Liver (tissue), 9 donors: Measurements from ENCODE around the gene SCYL3. TPM values are rescaled to one million over a fixed set of nuclear protein-coding genes. Genes with fewer than 3 reads are reported as not detected.

Source experiments
- DNase-seq: peaks from one replicate; pipeline ENCODE4 v3.0.0-alpha.2; 2017; ENCODE audit warnings: low spot score
- H3K27ac ChIP-seq, 2 donors: one replicate each; pipeline ENCODE4 v1.7.0; 2013; ENCODE audit warnings: inconsistent platforms in 2 of 2, low read length in 2 of 2, control low read depth in 1 of 2, low read depth in 1 of 2, mild to moderate bottlenecking in 1 of 2
- H3K27me3 ChIP-seq, 4 donors: one replicate each; pipeline versions ENCODE4 v1.6.1 to v1.7.0; 2013; ENCODE audit warnings: low read length in 3 of 4, inconsistent platforms in 1 of 4, mild to moderate bottlenecking in 1 of 4, moderate library complexity in 1 of 4; ENCODE audit not compliant: control insufficient read depth in 4 of 4, insufficient read depth in 4 of 4
- H3K36me3 ChIP-seq, 4 donors: one replicate each; pipeline versions ENCODE4 v1.6.1 to v1.7.0; 2013; ENCODE audit warnings: low read length in 3 of 4, mild to moderate bottlenecking in 3 of 4, low read depth in 1 of 4, moderate library complexity in 1 of 4; ENCODE audit not compliant: control insufficient read depth in 4 of 4, insufficient read depth in 3 of 4
- H3K4me1 ChIP-seq, 4 donors: one replicate each; pipeline versions ENCODE4 v1.6.1 to v1.7.0; 2013; ENCODE audit warnings: low read length in 3 of 4, mild to moderate bottlenecking in 3 of 4, moderate library complexity in 1 of 4; ENCODE audit not compliant: control insufficient read depth in 4 of 4, insufficient read depth in 4 of 4
- H3K4me3 ChIP-seq, 3 donors: one replicate each; pipeline versions ENCODE4 v1.6.1 to v1.7.0; 2013; ENCODE audit warnings: low read length in 3 of 3, control low read depth in 1 of 3, low read depth in 1 of 3, mild to moderate bottlenecking in 1 of 3
- H3K9ac ChIP-seq, 2 donors: one replicate each; pipeline ENCODE4 v1.7.0; 2013; ENCODE audit warnings: low read length in 2 of 2, mild to moderate bottlenecking in 2 of 2, moderate library complexity in 2 of 2, control low read depth in 1 of 2, low read depth in 1 of 2
- H3K9me3 ChIP-seq, 4 donors: one replicate each; pipeline versions ENCODE4 v1.6.1 to v1.7.0; 2013; ENCODE audit warnings: low read length in 3 of 4; ENCODE audit not compliant: control insufficient read depth in 4 of 4
- ATF3 ChIP-seq: IDR thresholded peaks from 2 replicates; pipeline ENCODE4 v1.6.1; 2016; ENCODE audit warnings: antibody characterized with exemption
- CTCF ChIP-seq: fragments of 150-350 bp; IDR thresholded peaks from 2 replicates; pipeline ENCODE4 v1.5.1; 2017; ENCODE audit warnings: improper control_type of control experiment, low read depth, low read length; ENCODE audit not compliant: missing input control
- EGR1 ChIP-seq, 2 donors: IDR thresholded peaks; 2 replicates each; pipeline ENCODE4 v1.6.1; 2016 to 2018; ENCODE audit warnings: antibody characterized with exemption in 2 of 2, low read depth in 2 of 2
- FOXA2 ChIP-seq: IDR thresholded peaks from 2 replicates; pipeline ENCODE4 v1.6.1; 2016; ENCODE audit warnings: antibody characterized with exemption
- GABPA ChIP-seq, 2 donors: IDR thresholded peaks in 1 of 2; conservative IDR thresholded peaks in 1 of 2; 2 replicates each; pipeline ENCODE4 v1.6.1; 2016; ENCODE audit warnings: antibody characterized with exemption in 2 of 2, mild to moderate bottlenecking in 1 of 2, moderate library complexity in 1 of 2
- HNF4A ChIP-seq, 2 donors: conservative IDR thresholded peaks; 2 replicates each; pipeline ENCODE4 v1.6.1; 2016; ENCODE audit warnings: antibody characterized with exemption in 2 of 2, mild to moderate bottlenecking in 2 of 2
- HNF4G ChIP-seq: IDR thresholded peaks from 2 replicates; pipeline ENCODE4 v1.6.1; 2016; ENCODE audit warnings: antibody characterized with exemption
- JUND ChIP-seq, 2 donors: IDR thresholded peaks; 2 replicates each; pipeline ENCODE4 v1.6.1; 2016; ENCODE audit warnings: antibody characterized with exemption in 2 of 2
- MAX ChIP-seq: IDR thresholded peaks from 2 replicates; pipeline ENCODE4 v1.6.1; 2016; ENCODE audit warnings: antibody characterized with exemption
- NR2F2 ChIP-seq: IDR thresholded peaks from 2 replicates; pipeline ENCODE4 v1.6.1; 2016; ENCODE audit warnings: antibody characterized with exemption
- RAD21 ChIP-seq, 2 donors: IDR thresholded peaks; 2 replicates each; pipeline ENCODE4 v1.6.1; 2016; ENCODE audit warnings: antibody characterized with exemption in 2 of 2, mild to moderate bottlenecking in 2 of 2
- REST ChIP-seq: IDR thresholded peaks from 2 replicates; pipeline ENCODE4 v1.6.1; 2016; ENCODE audit warnings: antibody characterized with exemption, mild to moderate bottlenecking
- RXRA ChIP-seq, 2 donors: IDR thresholded peaks; 2 replicates each; pipeline ENCODE4 v1.6.1; 2017 to 2018; ENCODE audit warnings: antibody characterized with exemption in 2 of 2, mild to moderate bottlenecking in 1 of 2
- SP1 ChIP-seq: IDR thresholded peaks from 2 replicates; pipeline ENCODE4 v1.6.1; 2018; ENCODE audit warnings: antibody characterized with exemption, mild to moderate bottlenecking
- TAF1 ChIP-seq: conservative IDR thresholded peaks from 2 replicates; pipeline ENCODE4 v1.6.1; 2016; ENCODE audit warnings: antibody characterized with exemption, mild to moderate bottlenecking
- YY1 ChIP-seq: IDR thresholded peaks from 2 replicates; pipeline ENCODE4 v1.6.1; 2016; ENCODE audit warnings: antibody characterized with exemption, mild to moderate bottlenecking
- ZBTB33 ChIP-seq: IDR thresholded peaks from 2 replicates; pipeline ENCODE4 v1.6.1; 2016; ENCODE audit warnings: antibody characterized with exemption
- WGBS: extraction: QIAGEN DNeasy Blood & Tissue Kit; methylation state at CpG from one replicate; pipeline ENCODE4 v1.1.7; 2013; 5-methylcytosine and 5-hydroxymethylcytosine counted together
- polyA plus RNA-seq, 2 donors: library from polyadenylated mRNA; stranded (reverse) in 1 of 2; unstranded in 1 of 2; fragments of 200-250 nt in 1 of 2; fragments of >200 nt in 1 of 2; fragmentation: Nextera tagmentation in 1 of 2; extraction: Ambion mirVana in 1 of 2; gene quantifications; one replicate each; pipeline versions ENCODE4 v1.2.1 to v1.2.3, GENCODE V29; 2013 to 2015
- total RNA-seq, 2 donors: library from RNA; depleted of rRNA; stranded (reverse); fragments of >200 nt; gene quantifications; one replicate each; pipeline ENCODE4 v1.2.3, GENCODE V29; 2014
- donor health status: healthy.
- donor health status: healthy.
- donor health status: healthy.
- donor health status: healthy.
- donor health status: healthy.

SCYL3 gene
- total and polyA plus RNA-seq, 4 donors, result 4.0 to 12.2 (median 6.1) TPM

GRCh38 chr1:169890761-169891538, 2.7 kb downstream of the SCYL3 start:
- no peak for DNase-seq
- no peaks in the 10 kb centered on the region for H3K27me3 ChIP-seq
- no peaks in the 10 kb centered on the region for H3K9me3 ChIP-seq
- peak overlapping the region in 2 of 3 donors; percentile 12 to 19 for H3K4me3 ChIP-seq
- TF ChIP-seq CTCF, result no peak
- TF ChIP-seq ZBTB33, result peak; percentile 20
- peak overlapping the region in 1 of 2 donors; percentile 3 for H3K9ac ChIP-seq
- WGBS, result 49% methylated on average over 5 of the region's 5 CpGs
- H3K36me3 ChIP-seq, result peaks cover 0 to 19% (median 17%) of the 10 kb centered on the region in 4 donors
- peak overlapping the region; percentile 61 to 68 for H3K27ac ChIP-seq
- H3K4me1 ChIP-seq, result peaks cover 3 to 30% (median 21%) of the 10 kb centered on the region in 4 donors

- WGBS, result 97% methylated on average over 2 of the region's 2 CpGs
- TF ChIP-seq TAF1 (no peak), ATF3 (no peak), RAD21 (IDR thresholded peaks at IDR 0.05) (no peak), EGR1 (IDR thresholded peaks at IDR 0.05; ENCODE audit: low read depth in 2 of 2) (no peak), SP1 (no peak), YY1 (no peak), JUND (IDR thresholded peaks at IDR 0.05) (no peak), CTCF (no peak), HNF4A (conservative IDR thresholded peaks at IDR 0.05) (no peak), HNF4G (no peak), NR2F2 (no peak), FOXA2 (no peak), MAX (no peak), GABPA (IDR thresholded peaks at IDR 0.05 in 1 of 2, conservative IDR thresholded peaks at IDR 0.05 in 1 of 2) (no peak), RXRA (IDR thresholded peaks at IDR 0.05) (no peak), REST (no peak)
- H3K36me3 ChIP-seq, result peaks cover 0 to 19% (median 18%) of the 10 kb centered on the region in 4 donors
- H3K27me3 ChIP-seq, result no peaks in the 10 kb centered on the region
- H3K27ac ChIP-seq, result no peak overlapping the region
- H3K9me3 ChIP-seq, result no peaks in the 10 kb centered on the region
- H3K4me1 ChIP-seq, result peaks cover 3 to 30% (median 21%) of the 10 kb centered on the region in 4 donors
- DNase-seq, result no peak
- no peak overlapping the region for H3K4me3 ChIP-seq
- no peak overlapping the region for H3K9ac ChIP-seq
These were observed 3.8 kb downstream of the SCYL3 start for GRCh38 chr1:169889871-169890270.
